Neural progenitor cell (in vitro differentiated cells): ENCODE results near the gene TADA1.

Experiments used
- CTCF ChIP-seq: fragments of 200-600 bp; sonication (generic); IDR thresholded peaks from 2 replicates; pipeline ENCODE4 v1.5.1; 2017; ENCODE audit warnings: antibody characterized with exemption, mild to moderate bottlenecking
- EZH2 ChIP-seq: fragments of 200-600 bp; sonication (generic); IDR thresholded peaks from 2 replicates; pipeline ENCODE4 v1.6.1; 2017; ENCODE audit warnings: antibody characterized with exemption, mild to moderate bottlenecking, moderate library complexity
- EZH2phosphoT487 ChIP-seq: fragments of 200-600 bp; sonication (generic); IDR thresholded peaks from 2 replicates; pipeline ENCODE4 v1.6.1; 2017; ENCODE audit warnings: antibody characterized with exemption

DNA sequence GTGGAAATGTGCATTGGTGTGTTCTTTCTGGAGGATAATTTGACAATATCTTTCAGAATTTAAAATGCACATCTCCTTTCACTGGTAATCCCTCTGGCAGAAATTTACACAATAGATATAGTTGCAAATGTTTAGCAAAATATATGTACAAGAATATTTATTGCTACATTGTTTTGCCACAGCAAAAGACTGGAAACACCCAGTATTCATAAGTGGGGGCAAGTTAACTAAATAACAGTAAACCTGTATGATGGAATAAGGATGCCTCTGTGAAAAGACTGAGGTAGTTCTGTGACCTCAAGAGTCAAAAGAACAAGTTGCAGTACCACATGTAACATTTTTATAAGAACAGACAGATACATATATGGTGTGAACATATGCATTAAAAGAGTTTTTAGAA is 13.7 kb upstream of the TADA1 start:
- TF ChIP-seq CTCF (no peak), EZH2 (no peak), EZH2phosphoT487 (no peak)
